Kidney (tissue), 14 donors: ENCODE results near the gene COQ4. TPM values are rescaled to one million over a fixed set of nuclear protein-coding genes. Genes with fewer than 3 reads are reported as not detected.

Experiments
- DNase-seq, 5 donors: peaks; one replicate each; pipeline ENCODE4 v3.0.0-alpha.2; 2013 to 2020
- FAIRE-seq: peaks from 2 replicates; lab custom pipeline; 2012; peaks lifted over from hg19 to GRCh38; lab: Jason Lieb, UNC
- H3K27ac ChIP-seq, 2 donors: one replicate each; pipeline ENCODE4 v1.7.0; 2013; ENCODE audit warnings: low read depth in 2 of 2, low read length in 2 of 2, inconsistent platforms in 1 of 2
- H3K27me3 ChIP-seq: one replicate; pipeline ENCODE4 v1.7.1; 2013; ENCODE audit warnings: low read length, inconsistent platforms; ENCODE audit not compliant: control insufficient read depth, insufficient read depth
- H3K36me3 ChIP-seq, 3 donors: one replicate each; pipeline versions ENCODE4 v1.7.0 to v1.7.1; 2013; ENCODE audit warnings: low read length in 3 of 3, control low read depth in 1 of 3, inconsistent platforms in 1 of 3; ENCODE audit not compliant: insufficient read depth in 3 of 3, control insufficient read depth in 2 of 3
- H3K4me1 ChIP-seq, 3 donors: one replicate each; pipeline versions ENCODE4 v1.7.0 to v1.7.1; 2013; ENCODE audit warnings: low read length in 3 of 3, inconsistent platforms in 1 of 3, low read depth in 1 of 3; ENCODE audit not compliant: control insufficient read depth in 2 of 3, insufficient read depth in 2 of 3
- H3K4me3 ChIP-seq, 3 donors: one replicate each; pipeline versions ENCODE4 v1.7.0 to v1.8.1; 2013; ENCODE audit warnings: low read length in 3 of 3, control low read depth in 1 of 3, inconsistent platforms in 1 of 3
- H3K9ac ChIP-seq, 3 donors: one replicate each; pipeline versions ENCODE4 v1.7.0 to v1.7.1; 2013; ENCODE audit warnings: low read length in 3 of 3, control low read depth in 1 of 3, inconsistent platforms in 1 of 3
- H3K9me3 ChIP-seq, 3 donors: one replicate each; pipeline versions ENCODE4 v1.7.0 to v1.7.1; 2013; ENCODE audit warnings: low read length in 3 of 3, control low read depth in 1 of 3, inconsistent platforms in 1 of 3; ENCODE audit not compliant: control insufficient read depth in 2 of 3, insufficient read depth in 1 of 3
- CTCF ChIP-seq: IDR thresholded peaks from 3 replicates; pipeline ENCODE4 v1.5.1; 2012; ENCODE audit warnings: mild to moderate bottlenecking, moderate library complexity, borderline replicate concordance; ENCODE audit not compliant: insufficient read depth; ENCODE audit errors: extremely low read depth
- intact Hi-C: fragments of 100-400 bp; cut with DNase I; formaldehyde crosslinking; loops from one replicate; pipeline ENCODE4 v1.11.1; 2022
- polyA plus RNA-seq: library from polyadenylated mRNA; stranded (reverse); fragments of 350-450 nt; fragmentation: Illumina TruSeq; extraction: RNeasy Lipid Tissue Mini Kit (QIAGEN cat#74804); gene quantifications from one replicate; pipeline ENCODE4 v1.2.3, GENCODE V29; 2014; ENCODE audit warnings: low read depth, low replicate concordance; ENCODE audit not compliant: insufficient read depth
- total RNA-seq: library from RNA; stranded (reverse); fragmentation: NEBNext Ultra II Directional; extraction: Animal tissue kit (Norgen Biotek cat#: 25700); gene quantifications from one replicate; pipeline ENCODE4 v1.2.1, GENCODE V29; 2021
- donor health status: control.
- donor health status: control.
- donor health status: control.
- donor health status: control.
- donor health status: control.
- donor health status: DM: yes; HTN: yes; CAD: no.
- donor health status: Normal renal cell carcinoma (clear cell type).

The COQ4 gene
- total and polyA plus RNA-seq, 2 donors from 2014 or later: 59.7 to 111 TPM

DNA sequence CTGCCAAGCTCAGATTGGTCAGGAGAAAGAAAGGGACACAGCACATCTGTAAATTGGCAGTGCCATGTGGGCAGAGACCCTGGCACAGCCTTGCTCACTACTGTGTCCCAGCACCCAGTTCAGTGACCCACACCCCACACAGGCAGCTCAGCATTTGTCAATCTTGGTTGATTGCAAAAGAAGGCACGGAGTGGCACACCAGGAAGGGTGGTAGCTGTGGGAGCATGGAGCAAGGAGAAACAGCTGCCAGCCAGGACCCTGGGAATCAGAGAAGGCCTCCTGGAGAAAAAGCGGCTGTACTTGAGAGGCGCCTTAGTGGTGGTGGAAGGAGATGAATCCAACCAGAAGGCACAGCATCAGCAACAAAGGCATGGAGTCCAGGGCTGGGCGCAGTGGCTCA lies 21.2 kb downstream of the COQ4 start:
- Histone ChIP-seq H3K9me3 (no peaks in the 10 kb centered on the region), H3K4me3 (no peak overlapping the region), H3K4me1 (peaks cover 0 to 8% (median 0%) of the 10 kb centered on the region in 3 donors), H3K27ac (no peak overlapping the region), H3K27me3 (no peaks in the 10 kb centered on the region), H3K36me3 (peaks cover 2 to 31% (median 20%) of the 10 kb centered on the region in 3 donors), H3K9ac (no peak overlapping the region)
- intact Hi-C loops: no loop called here
- DNase-seq (no peak), FAIRE-seq (no peak)
- TF ChIP-seq CTCF: no peak

DNA sequence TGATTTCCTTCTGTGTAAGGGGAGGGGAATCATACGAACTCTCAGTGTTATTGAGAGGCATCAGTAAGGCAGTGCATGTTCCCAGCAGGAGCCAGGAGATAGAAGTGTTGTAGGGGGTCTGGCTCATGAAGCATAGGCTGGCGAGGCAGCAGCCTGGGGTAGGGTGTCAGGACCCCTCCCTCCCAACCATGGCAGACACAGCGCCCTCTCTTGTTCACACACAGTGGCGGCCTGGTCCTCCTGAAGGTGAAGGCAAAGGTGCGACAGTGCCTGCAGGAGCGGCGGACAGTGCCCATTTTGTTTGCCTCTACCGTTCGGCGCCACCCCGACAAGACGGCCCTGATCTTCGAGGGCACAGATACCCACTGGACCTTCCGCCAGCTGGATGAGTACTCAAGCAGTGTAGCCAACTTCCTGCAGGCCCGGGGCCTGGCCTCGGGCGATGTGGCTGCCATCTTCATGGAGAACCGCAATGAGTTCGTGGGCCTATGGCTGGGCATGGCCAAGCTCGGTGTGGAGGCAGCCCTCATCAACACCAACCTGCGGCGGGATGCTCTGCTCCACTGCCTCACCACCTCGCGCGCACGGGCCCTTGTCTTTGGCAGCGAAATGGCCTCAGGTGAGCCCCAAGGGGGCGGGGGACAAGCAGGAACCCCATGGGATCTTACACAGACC lies 22.4 kb downstream of the COQ4 start:
- Histone ChIP-seq H3K9ac (no peak overlapping the region), H3K27me3 (no peaks in the 10 kb centered on the region), H3K27ac (no peak overlapping the region), H3K36me3 (peaks cover 2 to 39% (median 22%) of the 10 kb centered on the region in 3 donors), H3K4me3 (no peak overlapping the region), H3K4me1 (peaks cover 0 to 4% (median 0%) of the 10 kb centered on the region in 3 donors), H3K9me3 (no peaks in the 10 kb centered on the region)
- intact Hi-C loops: no loop called here
- FAIRE-seq (no peak), DNase-seq (no peak)
- TF ChIP-seq CTCF: no peak

- TF ChIP-seq CTCF: no peak
- Histone ChIP-seq H3K36me3 (peaks cover 2 to 49% (median 23%) of the 10 kb centered on the region in 3 donors), H3K4me3 (no peak overlapping the region), H3K27ac (no peak overlapping the region), H3K9me3 (no peaks in the 10 kb centered on the region), H3K9ac (no peak overlapping the region), H3K4me1 (no peaks in the 10 kb centered on the region), H3K27me3 (no peaks in the 10 kb centered on the region)
- no peak for DNase-seq
- intact Hi-C loops: no loop called here
- no peak for FAIRE-seq
These were observed 26.5 kb downstream of the COQ4 start for GRCh38 chr9:128349125-128349524.

DNA sequence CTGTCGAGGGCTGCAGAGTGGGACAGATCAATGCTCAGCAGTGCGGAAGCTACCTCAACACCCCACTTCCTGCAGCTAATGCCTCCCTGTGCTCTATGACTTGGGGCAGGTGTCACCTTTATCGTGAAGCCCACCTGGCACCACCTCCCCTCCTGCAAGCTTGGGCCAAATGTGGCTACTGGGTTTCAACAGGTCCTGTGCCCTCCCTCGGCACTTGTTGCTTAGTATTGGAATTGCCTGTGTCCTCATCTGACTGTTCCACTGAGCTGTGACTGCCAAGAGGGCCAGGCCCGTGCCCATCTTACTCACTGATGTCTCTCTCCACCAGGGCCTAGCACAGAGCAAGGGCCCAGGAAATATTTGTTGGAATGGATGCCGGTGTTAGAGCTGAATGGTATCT lies 27.1 kb downstream of the COQ4 start:
- H3K36me3 ChIP-seq: peaks cover 2 to 43% (median 19%) of the 10 kb centered on the region in 3 donors
- intact Hi-C loops: no loop called here
- no peak for TF ChIP-seq CTCF
- no peaks in the 10 kb centered on the region for H3K4me1 ChIP-seq
- no peak overlapping the region for H3K27ac ChIP-seq
- DNase-seq: no peak
- H3K4me3 ChIP-seq: no peak overlapping the region
- no peaks in the 10 kb centered on the region for H3K9me3 ChIP-seq
- no peak overlapping the region for H3K9ac ChIP-seq
- no peak for FAIRE-seq
- H3K27me3 ChIP-seq: no peaks in the 10 kb centered on the region
